ENCODE data around the gene PRPH. TPM values are rescaled to one million over a fixed set of nuclear protein-coding genes. Genes with fewer than 3 reads are reported as not detected.

PRPH gene
- total and polyA plus RNA-seq, 2 of the 13 experiments (the other 11 are each of a cell fraction or from before 2014, with no cell fraction given) = 0.12 TPM; not detected in 1

DNA sequence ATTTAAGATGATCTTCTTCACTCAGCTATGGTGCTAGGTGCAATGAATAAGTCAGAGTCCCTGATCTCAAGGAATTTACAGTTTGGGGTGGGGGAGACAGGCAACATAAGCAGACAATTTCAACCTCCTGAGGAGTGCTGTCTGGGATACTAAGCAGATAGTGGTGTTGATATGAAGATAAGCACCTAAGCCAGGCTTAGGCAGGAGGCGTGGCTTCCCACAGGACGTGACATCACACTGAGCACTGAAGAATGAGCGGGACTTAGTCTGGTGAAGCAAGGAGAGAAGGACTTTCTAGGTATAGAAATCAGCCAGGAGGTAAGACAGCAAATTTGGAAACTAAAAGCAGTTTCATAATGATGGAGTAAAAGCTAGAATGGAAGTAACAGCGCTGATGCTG, 6.8 kb downstream of the PRPH start (continued):
- TF ChIP-seq, protein P1, sequence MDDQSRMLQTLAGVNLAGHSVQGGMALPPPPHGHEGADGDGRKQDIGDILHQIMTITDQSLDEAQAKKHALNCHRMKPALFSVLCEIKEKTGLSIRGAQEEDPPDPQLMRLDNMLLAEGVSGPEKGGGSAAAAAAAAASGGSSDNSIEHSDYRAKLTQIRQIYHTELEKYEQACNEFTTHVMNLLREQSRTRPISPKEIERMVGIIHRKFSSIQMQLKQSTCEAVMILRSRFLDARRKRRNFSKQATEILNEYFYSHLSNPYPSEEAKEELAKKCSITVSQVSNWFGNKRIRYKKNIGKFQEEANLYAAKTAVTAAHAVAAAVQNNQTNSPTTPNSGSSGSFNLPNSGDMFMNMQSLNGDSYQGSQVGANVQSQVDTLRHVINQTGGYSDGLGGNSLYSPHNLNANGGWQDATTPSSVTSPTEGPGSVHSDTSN (CRISPR knock-in tag; IDR thresholded peaks at IDR 0.05; ENCODE audit: borderline replicate concordance) = no peak
- TF ChIP-seq ZNF136 (CRISPR knock-in tag; IDR thresholded peaks at IDR 0.05; ENCODE audit: low read depth) (no peak), FOXC1 (CRISPR knock-in tag; IDR thresholded peaks at IDR 0.05; ENCODE audit: borderline replicate concordance) (no peak), RFX5 (IDR thresholded peaks at IDR 0.05; ENCODE audit: low read depth, low read length) (no peak), ZNF652 (CRISPR knock-in tag; IDR thresholded peaks at IDR 0.05; ENCODE audit: borderline replicate concordance, low read depth) (no peak), HNRNPUL1 (IDR thresholded peaks at IDR 0.05; ENCODE audit: low read depth, low read length) (no peak)

DNA sequence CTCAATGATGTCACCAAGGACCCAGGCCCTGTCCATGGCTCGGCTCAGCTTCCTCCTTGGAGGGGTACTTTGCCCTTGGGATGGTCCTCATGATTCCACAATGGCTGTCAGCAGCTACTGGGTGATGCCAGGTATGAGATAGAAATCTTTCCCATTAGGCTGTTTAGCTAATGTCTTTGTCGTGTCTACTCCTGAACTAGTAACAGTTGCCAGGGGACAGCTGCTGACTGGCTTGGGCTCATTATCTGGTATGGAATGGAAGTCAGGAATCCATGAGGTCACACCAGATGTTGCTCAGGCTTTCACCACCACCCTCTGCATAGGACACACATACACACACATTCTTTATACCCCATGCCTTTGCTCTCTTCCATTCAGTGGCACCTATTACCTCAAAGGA, 9.2 kb downstream of the PRPH start:
- POLR2A ChIA-PET = interaction anchor here (0.9 kb wide), 1 partner anchor 19 kb away, joined by 3 read pairs; the partner anchor contains the start of gene TROAP
- ATAC-seq (peak; percentile 48; the same call in 2 of the 3 replicates), FAIRE-seq (no peak)
- TF ChIP-seq SMYD3 (CRISPR knock-in tag; IDR thresholded peaks at IDR 0.05) (no peak), ZNF256 (CRISPR knock-in tag; conservative IDR thresholded peaks at IDR 0.05) (no peak), AHR (CRISPR knock-in tag; IDR thresholded peaks at IDR 0.05) (no peak), TBL1XR1 (IDR thresholded peaks at IDR 0.05; ENCODE audit: borderline replicate concordance, low read length, partially characterized antibody) (no peak), MEIS2 (CRISPR knock-in tag; IDR thresholded peaks at IDR 0.05) (no peak), TOPORS (CRISPR knock-in tag; IDR thresholded peaks at IDR 0.05) (no peak), HMG20B (CRISPR knock-in tag; conservative IDR thresholded peaks at IDR 0.05) (no peak), MTF1 (CRISPR knock-in tag; IDR thresholded peaks at IDR 0.05) (no peak), BCL6 (CRISPR knock-in tag; IDR thresholded peaks at IDR 0.05) (no peak), SRY (CRISPR knock-in tag; IDR thresholded peaks at IDR 0.05) (no peak), RFX1 (IDR thresholded peaks at IDR 0.05) (no peak), CC2D1A (CRISPR knock-in tag; IDR thresholded peaks at IDR 0.05) (no peak), SIN3A (IDR thresholded peaks at IDR 0.05; ENCODE audit: borderline replicate concordance, low read depth, low read length) (no peak), SUZ12 (IDR thresholded peaks at IDR 0.05; ENCODE audit: low read depth, low read length) (no peak)
- TF ChIP-seq, protein P2, sequence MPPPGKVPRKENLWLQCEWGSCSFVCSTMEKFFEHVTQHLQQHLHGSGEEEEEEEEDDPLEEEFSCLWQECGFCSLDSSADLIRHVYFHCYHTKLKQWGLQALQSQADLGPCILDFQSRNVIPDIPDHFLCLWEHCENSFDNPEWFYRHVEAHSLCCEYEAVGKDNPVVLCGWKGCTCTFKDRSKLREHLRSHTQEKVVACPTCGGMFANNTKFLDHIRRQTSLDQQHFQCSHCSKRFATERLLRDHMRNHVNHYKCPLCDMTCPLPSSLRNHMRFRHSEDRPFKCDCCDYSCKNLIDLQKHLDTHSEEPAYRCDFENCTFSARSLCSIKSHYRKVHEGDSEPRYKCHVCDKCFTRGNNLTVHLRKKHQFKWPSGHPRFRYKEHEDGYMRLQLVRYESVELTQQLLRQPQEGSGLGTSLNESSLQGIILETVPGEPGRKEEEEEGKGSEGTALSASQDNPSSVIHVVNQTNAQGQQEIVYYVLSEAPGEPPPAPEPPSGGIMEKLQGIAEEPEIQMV (CRISPR knock-in tag; IDR thresholded peaks at IDR 0.05; ENCODE audit: low read depth) = no peak
- TF ChIP-seq, protein P3, sequence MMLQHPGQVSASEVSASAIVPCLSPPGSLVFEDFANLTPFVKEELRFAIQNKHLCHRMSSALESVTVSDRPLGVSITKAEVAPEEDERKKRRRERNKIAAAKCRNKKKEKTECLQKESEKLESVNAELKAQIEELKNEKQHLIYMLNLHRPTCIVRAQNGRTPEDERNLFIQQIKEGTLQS (CRISPR knock-in tag; IDR thresholded peaks at IDR 0.05) = no peak

More for the DNA sequence above, 9.2 kb downstream of the PRPH start:
- no peak overlapping the region for H2AFZ ChIP-seq (ENCODE audit: low read length)
- H3K9me3 ChIP-seq (ENCODE audit: low read length) = no peaks in the 10 kb centered on the region
- CTCF ChIA-PET (ENCODE audit: low intra/inter-chr PET ratio, low total read pairs) = no interaction called here
- no peaks in the 10 kb centered on the region for H3K79me2 ChIP-seq (ENCODE audit: insufficient read depth, low read length)
- in situ Hi-C loops (cut with HindIII; ENCODE audit: extremely low pct_ligation_motif_present, low pct_unique_long_range_greater_than_20kb) (no loop called here), intact Hi-C loops (cut with micrococcal nuclease; ENCODE audit: unreplicated experiment) (no loop called here)
- no TSS peak for BruUV-seq (replicated peaks)
- no peak overlapping the region for H3K4me3 ChIP-seq (replicated peaks in 1 of 3; ENCODE audit: insufficient read depth in 1 of 3, low read depth in 2 of 3, low read length in 3 of 3)
- no peak for DNase-seq (ENCODE audit: low spot score)
- no peak overlapping the region for H3K27ac ChIP-seq (ENCODE audit: extremely low read length, insufficient read depth, low read length)
- peaks cover 13% of the 10 kb centered on the region for H3K4me1 ChIP-seq (ENCODE audit: insufficient read depth, low read length)
- H3K9ac ChIP-seq (ENCODE audit: insufficient read depth, low read depth, low read length) = no peak overlapping the region
- no peak overlapping the region for H3K4me2 ChIP-seq (ENCODE audit: low read depth, low read length)
- H4K20me1 ChIP-seq (ENCODE audit: insufficient read depth, low read length) = no peaks in the 10 kb centered on the region
- 8% methylated on average over 2 of the region's 2 CpGs for WGBS (ENCODE audit: low lambda C conversion rate)
- peaks cover 0 to 4% of the 10 kb centered on the region in 2 experiments; a peak in 3 of 5 replicates for H3K27me3 ChIP-seq (ENCODE audit: control insufficient read depth in 1 of 2, insufficient read depth in 2 of 2, low read length in 2 of 2)
- H3K36me3 ChIP-seq (replicated peaks in 1 of 2; ENCODE audit: control insufficient read depth in 1 of 2, insufficient read depth in 2 of 2, low read length in 2 of 2) = no peaks in the 10 kb centered on the region

Measured in HepG2 (cell line).